ENCODE data around the gene USP10. TPM values are rescaled to one million over a fixed set of nuclear protein-coding genes. Genes with fewer than 3 reads are reported as not detected.

The USP10 gene
- total RNA-seq, 1 donor from 2014 or later, result 147 TPM

- Mint-ChIP-seq H3K4me3 (peak overlapping the region; percentile 81), H3K27ac (peak overlapping the region; percentile 86), H3K36me3 (ENCODE audit: low read depth) (peaks cover 21% of the 10 kb centered on the region), H3K27me3 (no peaks in the 10 kb centered on the region), H3K4me1 (peaks cover 80% of the 10 kb centered on the region), H3K9me3 (no peaks in the 10 kb centered on the region)
- intact Hi-C loops (cut with micrococcal nuclease), result loop anchor here (1.0 to 5.0 kb wide), 6 partner anchors 13 to 448 kb away; no protein-coding TSS in a partner anchor
- TF ChIP-seq CTCF (IDR thresholded peaks at IDR 0.05), result no peak
- DNase-seq (no peak), ATAC-seq (ENCODE audit: low read depth) (no peak)
- ChIA-PET POLR2A (interaction anchor here (0.7 to 1.2 kb wide), 2 partner anchors 119 to 212 kb away, joined by 3 to 4 read pairs; no protein-coding TSS in a partner anchor), CTCF (interaction anchor here (0.5 to 5.8 kb wide), 30 partner anchors 8 to 448 kb away, joined by 3 to 82 read pairs (median 6); partner anchors contain the start of genes COTL1 and MEAK7)
These were observed 25.8 kb downstream of the USP10 start for GRCh38 chr16:84725481-84726078.

GRCh38 chr16:84726079-84726668 is 26.4 kb downstream of the USP10 start:
- peak; percentile 51 for ATAC-seq (ENCODE audit: low read depth)
- POLR2A ChIA-PET, result interaction anchor here (0.6 to 1.4 kb wide), 9 partner anchors 12 to 430 kb away, joined by 3 to 10 read pairs (median 4); partner anchors contain the start of gene KLHL36
- H3K27ac Mint-ChIP-seq, result peak overlapping the region; percentile 86

GRCh38 chr16:84726669-84727467 is 27.1 kb downstream of the USP10 start:
- TF ChIP-seq CTCF (IDR thresholded peaks at IDR 0.05), result no peak
- intact Hi-C loops (cut with micrococcal nuclease), result loop anchor here (1.0 to 5.0 kb wide), 6 partner anchors 11 to 450 kb away; no protein-coding TSS in a partner anchor
- Mint-ChIP-seq H3K36me3 (ENCODE audit: low read depth) (peaks cover 12% of the 10 kb centered on the region), H3K4me3 (peak overlapping the region; percentile 81), H3K27me3 (no peaks in the 10 kb centered on the region), H3K4me1 (peaks cover 88% of the 10 kb centered on the region), H3K9me3 (no peaks in the 10 kb centered on the region), H3K27ac (peak overlapping the region; percentile 86)
- ChIA-PET CTCF (interaction anchor here (0.7 to 5.8 kb wide), 32 partner anchors 8 to 244 kb away, joined by 3 to 82 read pairs (median 4); partner anchors contain the start of genes COTL1 and MEAK7), POLR2A (interaction anchor here (0.6 to 1.4 kb wide), 8 partner anchors 11 to 431 kb away, joined by 3 to 10 read pairs (median 4); partner anchors contain the start of gene KLHL36)
- DNase-seq, result peak; percentile 37
- ATAC-seq (ENCODE audit: low read depth), result peak; percentile 56

More at GRCh38 chr16:84726079-84726668, 26.4 kb downstream of the USP10 start:
- peak; percentile 75 for TF ChIP-seq CTCF (IDR thresholded peaks at IDR 0.05)
- H3K36me3 Mint-ChIP-seq (ENCODE audit: low read depth), result peaks cover 16% of the 10 kb centered on the region
- intact Hi-C loops (cut with micrococcal nuclease), result loop anchor here (1.0 to 5.0 kb wide), 6 partner anchors 12 to 449 kb away; no protein-coding TSS in a partner anchor
- peaks cover 84% of the 10 kb centered on the region for H3K4me1 Mint-ChIP-seq
- peak overlapping the region; percentile 81 for H3K4me3 Mint-ChIP-seq
- H3K27me3 Mint-ChIP-seq, result no peaks in the 10 kb centered on the region
- CTCF ChIA-PET, result interaction anchor here (0.7 to 5.8 kb wide), 37 partner anchors 8 to 449 kb away, joined by 3 to 82 read pairs (median 4); partner anchors contain the start of genes COTL1 and MEAK7
- H3K9me3 Mint-ChIP-seq, result no peaks in the 10 kb centered on the region
- peak; percentile 73 for DNase-seq

- DNase-seq, result no peak
- ChIA-PET POLR2A (interaction anchor here (0.5 to 1.2 kb wide), 2 partner anchors 32 to 59 kb away, joined by 3 read pairs; no protein-coding TSS in a partner anchor), CTCF (interaction anchor here (1.0 to 1.8 kb wide), 10 partner anchors 9 to 452 kb away, joined by 3 to 17 read pairs (median 4); no protein-coding TSS in a partner anchor)
- Mint-ChIP-seq H3K4me1 (peaks cover 72% of the 10 kb centered on the region), H3K36me3 (ENCODE audit: low read depth) (peaks cover 11% of the 10 kb centered on the region), H3K4me3 (no peak overlapping the region), H3K9me3 (no peaks in the 10 kb centered on the region), H3K27ac (peak overlapping the region; percentile 50), H3K27me3 (no peaks in the 10 kb centered on the region)
- no peak for TF ChIP-seq CTCF (IDR thresholded peaks at IDR 0.05)
- ATAC-seq (ENCODE audit: low read depth), result no peak
- intact Hi-C loops (cut with micrococcal nuclease), result loop anchor here (5.0 kb wide), 1 partner anchor 452 kb away; no protein-coding TSS in a partner anchor
These were observed 29.1 kb downstream of the USP10 start for GRCh38 chr16:84728853-84729424.
